RKO (cell line): ENCODE measurements around the gene KLHL29.

ENCODE experiments used
- DNase-seq: peaks from one replicate; pipeline ENCODE4 v3.0.0-alpha.2; 2016; ENCODE audit warnings: low spot score

KLHL29 gene

DNA sequence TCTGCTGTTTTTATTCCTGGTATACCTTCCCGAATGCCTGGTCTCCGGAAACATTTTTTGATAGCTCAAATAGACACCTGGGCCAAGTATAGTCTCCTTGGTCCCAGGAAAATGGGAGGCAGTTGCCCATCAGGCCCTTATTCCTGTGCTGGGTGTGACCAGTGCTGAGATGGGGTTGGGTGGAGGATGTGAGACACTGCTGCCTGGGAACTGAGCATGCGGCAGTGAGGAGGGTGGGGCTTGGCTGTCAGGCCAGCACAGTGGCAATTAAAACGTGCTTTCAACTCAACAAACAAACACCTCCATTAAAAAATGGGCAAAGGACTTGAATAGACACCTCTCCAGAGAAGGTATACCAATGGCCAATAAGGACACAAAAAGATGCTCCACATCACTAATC, 12.5 kb downstream of the KLHL29 start:
- DNase-seq: no peak

GRCh38 chr2:23399674-23400261, 14.8 kb downstream of the KLHL29 start:
- DNase-seq: no peak

DNA sequence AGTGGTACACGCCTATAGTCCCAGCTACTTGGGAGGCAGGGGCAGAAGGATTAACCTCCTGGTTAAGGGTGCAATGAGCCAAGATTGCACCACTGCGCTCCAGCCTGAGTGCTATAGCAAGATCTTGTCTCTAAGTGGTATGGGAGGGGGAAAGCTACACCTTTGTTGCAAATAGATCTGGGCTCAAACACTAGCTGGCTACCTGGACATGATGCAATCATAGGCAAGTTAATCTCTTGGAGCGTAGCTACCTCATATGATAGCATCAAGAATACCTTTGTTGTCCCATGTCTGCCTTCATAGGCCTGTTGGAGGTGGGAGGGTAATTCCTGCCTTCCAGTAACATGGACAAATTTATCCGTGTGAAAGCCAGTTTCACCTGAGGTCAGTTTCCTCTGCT, 15.7 kb downstream of the KLHL29 start:
- DNase-seq: no peak

- no peak for DNase-seq
Observed at GRCh38 chr2:23401427-23402204, 16.6 kb downstream of the KLHL29 start.

DNA sequence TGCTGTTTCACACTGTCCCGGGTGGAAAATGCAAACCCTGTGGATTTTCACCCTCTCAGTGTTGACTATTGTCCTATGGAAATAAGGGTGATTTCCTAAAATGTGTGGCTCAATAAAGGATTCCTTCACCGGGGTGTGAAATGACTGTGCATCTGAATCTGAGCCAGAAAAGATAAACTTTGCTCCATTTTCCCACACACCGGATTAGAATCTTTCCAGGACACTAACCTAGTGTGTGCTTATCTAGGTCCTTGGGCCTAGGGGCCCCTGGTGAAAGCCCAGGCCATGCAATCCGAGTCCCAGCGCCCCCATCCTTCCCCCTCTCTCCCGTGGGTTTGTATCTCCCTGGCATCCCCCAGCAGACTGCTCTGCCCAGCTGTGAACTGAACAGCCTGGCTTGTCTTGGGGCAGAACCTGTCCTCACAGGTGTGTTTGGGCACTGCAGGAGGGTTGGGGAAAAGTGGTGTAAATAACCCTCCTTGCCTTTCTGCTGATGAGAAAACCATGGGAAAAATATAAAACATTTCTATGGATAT, 17.3 kb downstream of the KLHL29 start:
- no peak for DNase-seq

DNA sequence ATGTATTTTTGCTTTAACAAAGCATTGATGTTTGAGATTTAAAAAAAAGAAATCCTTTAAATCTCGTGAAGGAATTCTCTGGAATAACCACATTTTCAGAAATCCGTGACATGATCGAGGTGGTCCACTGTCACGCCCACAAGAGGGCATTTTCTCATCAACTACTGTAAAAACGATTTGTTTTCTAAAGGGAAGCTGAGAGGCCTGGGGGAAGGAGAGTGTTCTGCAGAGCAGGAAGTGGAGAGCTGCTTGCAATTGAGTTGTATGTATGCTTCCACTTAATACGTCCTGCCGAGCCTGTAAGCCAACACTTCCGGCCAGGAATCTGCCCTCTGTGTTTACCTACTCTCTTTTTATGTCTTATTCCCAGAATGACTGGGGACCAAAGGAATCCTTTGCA, 19.4 kb downstream of the KLHL29 start:
- DNase-seq: peak; percentile 9

DNA sequence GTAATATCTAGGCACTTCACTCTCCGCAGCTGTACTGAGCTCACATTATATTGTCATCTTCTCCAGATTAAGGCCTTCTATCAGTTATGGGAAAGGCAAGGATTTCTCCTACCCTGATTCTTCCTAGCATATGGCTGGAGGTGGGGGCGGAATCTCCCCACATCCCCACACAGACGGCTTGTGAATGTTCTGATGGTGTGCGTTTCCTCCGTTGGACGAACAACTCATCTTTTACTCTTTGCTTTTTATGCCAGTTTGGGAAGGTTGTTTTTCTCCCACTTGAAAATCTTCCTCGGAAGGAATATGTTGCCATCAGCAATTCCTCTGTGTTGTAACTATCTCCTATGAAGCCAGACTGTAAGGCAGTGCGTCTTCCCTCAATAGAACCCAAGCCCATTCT, 24.3 kb downstream of the KLHL29 start:
- no peak for DNase-seq

GRCh38 chr2:23410596-23410995, 25.6 kb downstream of the KLHL29 start:
- no peak for DNase-seq

DNA sequence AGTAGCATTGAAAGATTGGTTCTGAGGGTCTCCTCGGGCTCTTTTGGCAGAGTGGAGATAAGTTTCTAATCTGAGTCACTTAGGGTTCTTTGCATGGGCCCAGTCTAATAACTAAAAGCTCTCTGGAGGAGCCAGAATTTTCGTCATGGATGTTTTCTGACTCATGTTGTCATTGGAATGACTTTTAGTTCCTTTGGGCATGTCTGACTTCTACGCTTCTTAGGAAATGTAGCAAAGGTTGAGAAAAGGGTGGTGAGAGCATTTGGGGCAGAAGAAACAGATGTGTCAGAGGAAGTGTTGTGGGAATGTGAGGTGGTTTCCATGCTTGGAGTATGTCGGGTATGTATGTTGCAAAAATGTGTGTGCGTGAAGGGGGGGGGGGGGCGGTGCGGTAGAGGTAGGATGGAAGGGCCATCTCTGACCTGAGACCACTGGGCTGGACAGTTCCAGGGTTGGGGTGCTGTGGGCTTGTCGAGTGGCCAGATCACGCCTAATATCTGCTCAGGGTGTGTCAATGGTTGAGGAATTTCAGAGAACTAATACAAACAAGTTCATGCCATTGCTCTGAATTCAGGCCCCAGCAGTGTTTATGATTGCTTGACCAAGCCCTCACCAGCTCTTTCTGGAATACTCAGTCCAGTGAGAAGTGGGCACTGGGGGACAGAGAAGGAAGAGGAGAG, 26.9 kb downstream of the KLHL29 start:
- DNase-seq: no peak

DNA sequence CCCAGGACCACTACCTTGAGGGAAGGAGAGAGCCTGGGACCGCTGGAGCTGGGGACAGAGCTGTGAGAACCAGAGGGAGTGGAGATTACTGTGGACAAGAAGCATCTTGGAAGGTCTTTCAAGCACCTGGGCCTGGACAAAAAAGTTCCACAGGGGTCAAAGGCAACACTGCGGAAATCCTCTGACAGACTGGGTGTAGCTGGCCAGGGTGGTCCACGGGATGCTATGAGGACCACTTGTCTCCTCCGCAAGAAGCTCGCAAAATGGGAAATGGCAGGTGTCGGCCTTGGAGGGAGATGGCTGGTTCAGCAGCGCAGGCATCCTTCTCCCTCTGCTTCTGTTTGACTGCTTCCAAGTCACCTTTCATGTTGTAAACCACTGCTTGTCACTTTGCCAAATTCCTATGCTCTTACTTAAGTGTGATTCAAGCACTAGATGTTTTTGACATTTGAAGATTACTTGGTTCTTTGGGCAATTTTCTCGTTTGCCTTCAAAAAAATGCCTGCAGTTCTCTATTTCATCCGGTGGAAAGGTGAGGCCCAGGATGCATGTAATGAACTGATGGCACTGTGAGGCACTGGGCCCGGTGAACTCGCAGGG, 27.7 kb downstream of the KLHL29 start:
- DNase-seq: peak; percentile 58

DNA sequence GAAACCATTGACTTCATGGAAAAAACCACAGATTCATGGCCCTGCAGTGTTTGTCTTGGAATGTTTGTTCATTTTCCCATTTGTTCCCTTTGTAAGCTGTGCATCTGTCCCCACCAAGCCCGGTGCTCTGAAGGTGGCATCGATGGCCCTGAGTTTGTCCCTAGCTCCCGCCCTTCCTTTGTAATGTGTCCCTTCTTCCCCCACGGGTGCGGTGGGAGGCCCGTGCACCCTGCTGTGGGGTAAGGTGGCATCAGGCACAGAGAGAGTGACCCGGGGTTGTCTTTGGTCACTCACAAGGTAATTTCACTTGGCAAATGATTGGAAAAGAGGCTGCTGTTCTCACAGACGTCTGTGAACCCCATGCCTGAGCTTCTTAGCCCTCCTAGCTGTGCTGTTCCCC, 28.7 kb downstream of the KLHL29 start:
- no peak for DNase-seq

DNA sequence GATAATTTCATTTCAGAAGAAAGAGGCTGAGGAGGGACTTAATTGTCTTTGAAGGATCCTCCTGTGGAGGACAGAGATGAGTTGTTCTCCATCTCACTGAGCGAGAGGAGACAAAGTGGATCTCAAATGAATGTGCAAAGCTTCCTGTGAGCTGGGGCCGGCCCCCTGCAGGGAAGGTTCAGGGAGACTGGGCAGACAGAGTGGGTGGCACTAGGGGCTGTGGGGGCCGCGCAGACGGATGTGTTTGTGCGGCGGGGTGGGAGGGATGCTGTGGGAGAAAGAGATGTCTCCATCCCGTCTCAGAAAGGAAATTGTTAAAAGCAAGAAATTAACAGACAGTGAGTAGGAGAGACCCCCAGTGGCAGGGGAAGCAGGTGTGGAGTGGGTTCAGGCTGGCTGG, 29.1 kb downstream of the KLHL29 start:
- DNase-seq: no peak

GRCh38 chr2:23414871-23415270, 29.9 kb downstream of the KLHL29 start:
- peak; percentile 46 for DNase-seq

- DNase-seq: no peak
Observed at GRCh38 chr2:23417310-23417709, 32.3 kb downstream of the KLHL29 start.

DNA sequence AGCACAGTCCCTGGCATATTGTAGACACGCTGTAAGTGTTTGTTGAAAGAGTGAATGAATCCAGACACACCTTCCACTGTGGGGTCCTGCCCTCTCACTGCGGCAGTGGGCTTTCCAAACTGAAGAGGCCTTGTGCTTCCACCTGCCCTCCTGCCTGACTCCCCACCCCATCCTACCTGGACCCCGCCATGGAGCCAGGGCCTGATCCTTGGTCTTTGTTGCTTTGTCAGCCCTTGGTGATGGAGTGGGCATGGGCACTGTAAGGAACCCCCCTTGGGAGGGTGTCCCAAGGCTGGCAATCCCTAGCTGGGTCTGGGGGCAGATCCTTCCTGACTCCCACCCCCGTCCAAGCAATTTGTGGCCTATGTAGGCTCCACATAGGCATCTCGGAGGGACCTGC, 33.1 kb downstream of the KLHL29 start:
- DNase-seq: no peak

DNA sequence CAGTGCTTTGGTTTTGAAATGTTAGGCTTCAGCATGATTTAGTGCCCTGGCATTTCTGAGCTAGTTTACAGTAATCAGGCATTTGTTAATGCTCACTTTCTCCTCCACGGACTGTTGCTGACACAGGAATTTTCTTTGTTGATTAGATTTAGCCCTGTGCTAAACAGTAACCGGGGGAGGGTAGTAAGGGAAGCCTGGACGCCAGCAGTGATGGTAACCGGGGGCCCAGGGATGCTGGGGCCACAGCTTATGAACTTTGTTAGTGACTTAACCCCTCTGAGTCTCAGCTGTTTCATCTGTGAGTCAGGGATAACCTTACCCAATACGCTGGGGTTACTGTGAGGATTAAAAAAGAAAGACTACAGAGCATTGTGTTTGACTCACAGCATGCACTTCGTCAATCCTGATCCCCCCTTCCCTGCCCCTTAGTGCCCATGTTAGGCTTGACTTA, 33.5 kb downstream of the KLHL29 start:
- DNase-seq: peak; percentile 70

DNA sequence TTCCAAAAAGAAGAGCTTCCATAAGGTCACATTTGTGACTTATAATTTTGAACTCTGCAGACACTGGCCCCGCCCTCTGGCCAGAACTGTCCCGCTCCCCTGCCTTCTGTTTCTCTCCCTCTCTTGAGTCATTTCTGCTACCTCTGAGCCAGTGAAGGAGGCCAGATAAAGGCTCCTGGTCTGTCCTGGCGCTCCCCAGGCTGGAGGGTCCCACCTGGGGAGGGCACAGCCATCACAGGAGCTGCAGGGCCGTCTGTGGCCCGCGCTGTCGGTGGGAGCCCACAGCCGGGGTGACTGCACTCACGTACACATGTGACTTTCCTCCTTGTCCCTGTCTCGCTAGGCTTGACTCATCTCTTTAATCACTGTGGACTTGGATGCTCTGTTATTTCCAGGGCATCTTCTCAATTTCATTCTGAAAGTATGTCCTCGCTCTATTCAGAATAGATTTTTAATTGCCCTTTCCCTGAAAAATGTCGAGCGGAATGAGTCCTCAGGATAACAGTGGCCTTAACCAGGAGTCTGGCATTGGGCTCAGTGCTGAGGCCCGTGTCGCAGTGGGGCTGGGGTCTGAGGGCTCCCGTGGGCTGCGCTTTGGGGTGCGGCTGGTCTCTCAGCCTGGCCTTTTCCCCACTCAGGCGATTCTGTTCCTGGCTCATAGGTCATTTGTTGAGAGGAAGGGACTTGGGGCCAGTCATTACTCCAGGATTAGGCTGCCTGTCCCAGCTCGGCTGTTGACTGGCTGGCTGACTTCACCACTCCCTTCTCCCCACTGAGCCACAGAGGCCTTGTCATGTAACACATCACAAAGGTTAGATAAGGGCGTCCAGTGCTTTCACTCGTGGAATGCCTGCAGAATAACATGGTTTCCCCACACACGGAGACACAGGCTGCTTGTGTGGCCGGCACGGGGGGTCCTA, 34.5 kb downstream of the KLHL29 start:
- DNase-seq: no peak

GRCh38 chr2:23420091-23420839, 35.3 kb downstream of the KLHL29 start:
- no peak for DNase-seq

GRCh38 chr2:23420840-23421476, 36.0 kb downstream of the KLHL29 start:
- no peak for DNase-seq
